ENCODE measurements around the gene LCP1.

The LCP1 gene

DNA sequence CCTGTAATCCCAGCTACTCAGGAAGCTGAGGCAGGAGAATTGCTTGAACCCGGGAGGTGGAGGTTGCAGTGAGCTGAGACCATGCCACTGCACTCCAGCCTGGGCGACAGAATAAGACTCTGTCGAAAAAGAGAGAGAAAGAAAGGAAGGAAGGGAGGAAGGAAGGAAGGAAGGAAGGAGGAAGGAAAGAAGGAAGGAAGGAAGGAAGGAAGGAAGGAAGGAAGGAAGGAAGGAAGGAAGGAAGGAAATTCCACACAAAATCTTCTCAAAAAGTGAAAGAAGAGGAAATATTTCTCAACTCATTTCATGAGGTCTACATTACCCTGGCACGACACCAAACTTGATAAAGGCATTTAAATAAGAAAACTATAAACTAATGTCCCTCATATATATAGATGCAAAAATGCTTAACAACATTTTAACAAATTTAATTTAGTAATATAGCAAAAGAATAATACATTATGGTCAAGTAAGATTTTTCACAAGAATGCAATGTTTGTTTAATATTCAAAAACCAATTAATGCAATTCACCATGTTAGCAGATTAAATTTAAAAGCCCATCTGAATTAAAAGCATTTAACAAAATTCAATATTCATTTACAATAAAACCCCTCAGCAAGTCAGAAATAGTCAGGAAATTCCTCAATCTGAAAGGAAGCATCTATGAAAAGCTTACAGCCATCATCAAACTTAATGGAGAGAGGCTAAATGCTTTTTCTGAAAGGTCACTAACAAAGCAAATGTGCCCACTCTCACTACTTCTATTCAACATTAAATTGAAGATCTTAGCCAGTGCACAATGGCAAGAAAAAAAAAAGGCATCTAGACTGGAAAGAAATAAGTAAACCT is 65.1 kb downstream of the LCP1 start:
- H2AFZ ChIP-seq (ENCODE audit: low read length, unreplicated experiment): no peak overlapping the region
- H3K79me2 ChIP-seq (ENCODE audit: control insufficient read depth, insufficient read depth, low read length, unreplicated experiment): no peaks in the 10 kb centered on the region
- no peak overlapping the region for H3K27ac ChIP-seq (ENCODE audit: low read depth, low read length)
- H3K4me1 ChIP-seq (ENCODE audit: control insufficient read depth, insufficient read depth, low read length, unreplicated experiment): peaks cover 12% of the 10 kb centered on the region
- H3K4me3 ChIP-seq (ENCODE audit: low read depth, low read length): no peak overlapping the region
- no peaks in the 10 kb centered on the region for H3K36me3 ChIP-seq (ENCODE audit: insufficient read depth, low read length)
- no peaks in the 10 kb centered on the region for H3K27me3 ChIP-seq (ENCODE audit: insufficient read depth, low read length)

DNA sequence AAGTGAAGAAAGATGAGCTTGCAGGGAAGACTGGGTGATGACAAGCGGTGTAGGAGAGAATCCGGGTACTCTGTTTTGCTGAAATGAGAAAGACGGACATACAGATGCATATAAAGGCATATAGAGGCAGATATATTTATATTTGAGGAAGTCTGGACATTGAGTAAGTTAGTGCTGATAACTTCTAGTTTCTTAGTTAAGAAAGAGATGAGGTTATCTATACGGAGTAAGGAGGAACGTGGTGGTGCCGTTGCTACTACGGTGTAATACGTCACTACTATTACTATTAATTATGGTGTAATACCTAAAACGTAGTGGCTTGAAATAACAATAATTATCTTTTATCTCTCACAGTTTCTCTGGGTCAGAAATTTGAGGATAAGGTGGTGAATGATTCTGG is 67.4 kb downstream of the LCP1 start:
- no peak overlapping the region for H3K27ac ChIP-seq (ENCODE audit: low read depth, low read length)
- H3K79me2 ChIP-seq (ENCODE audit: control insufficient read depth, insufficient read depth, low read length, unreplicated experiment): no peaks in the 10 kb centered on the region
- H2AFZ ChIP-seq (ENCODE audit: low read length, unreplicated experiment): no peak overlapping the region

DNA sequence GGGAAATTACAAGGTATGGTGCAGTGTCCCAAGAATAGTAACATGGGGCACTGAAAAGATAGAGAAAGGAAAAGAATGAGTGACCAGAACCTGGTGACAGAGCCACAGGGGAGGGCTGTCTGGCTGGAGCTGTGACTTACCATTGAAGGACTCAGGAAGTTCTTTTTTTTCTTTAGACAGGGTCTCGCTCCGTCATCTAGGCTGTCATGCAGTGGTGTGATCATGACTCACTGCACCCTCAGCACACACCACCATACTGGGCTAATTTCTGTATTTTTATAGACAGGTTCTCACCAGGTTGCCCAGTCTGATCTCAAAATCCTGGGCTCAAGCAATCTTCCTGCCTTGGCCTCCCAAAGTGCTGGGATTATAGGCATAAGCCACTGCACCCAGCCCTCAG is 68.4 kb downstream of the LCP1 start:
- no peak overlapping the region for H2AFZ ChIP-seq (ENCODE audit: low read length, unreplicated experiment)
- no peaks in the 10 kb centered on the region for H3K79me2 ChIP-seq (ENCODE audit: control insufficient read depth, insufficient read depth, low read length, unreplicated experiment)
- H3K27ac ChIP-seq (ENCODE audit: low read depth, low read length): no peak overlapping the region
- H3K4me3 ChIP-seq (ENCODE audit: low read depth, low read length): no peak overlapping the region
- no peaks in the 10 kb centered on the region for H3K36me3 ChIP-seq (ENCODE audit: insufficient read depth, low read length)
- H3K27me3 ChIP-seq (ENCODE audit: insufficient read depth, low read length): peaks cover 4% of the 10 kb centered on the region; the same call in 1 of the 2 replicates
- no peaks in the 10 kb centered on the region for H3K4me1 ChIP-seq (ENCODE audit: control insufficient read depth, insufficient read depth, low read length, unreplicated experiment)

More for the DNA sequence above, 67.4 kb downstream of the LCP1 start:
- Histone ChIP-seq H3K27me3 (ENCODE audit: insufficient read depth, low read length) (peaks cover 1% of the 10 kb centered on the region; the same call in 1 of the 2 replicates), H3K4me1 (ENCODE audit: control insufficient read depth, insufficient read depth, low read length, unreplicated experiment) (no peaks in the 10 kb centered on the region), H3K36me3 (ENCODE audit: insufficient read depth, low read length) (no peaks in the 10 kb centered on the region), H3K4me3 (ENCODE audit: low read depth, low read length) (no peak overlapping the region)

DNA sequence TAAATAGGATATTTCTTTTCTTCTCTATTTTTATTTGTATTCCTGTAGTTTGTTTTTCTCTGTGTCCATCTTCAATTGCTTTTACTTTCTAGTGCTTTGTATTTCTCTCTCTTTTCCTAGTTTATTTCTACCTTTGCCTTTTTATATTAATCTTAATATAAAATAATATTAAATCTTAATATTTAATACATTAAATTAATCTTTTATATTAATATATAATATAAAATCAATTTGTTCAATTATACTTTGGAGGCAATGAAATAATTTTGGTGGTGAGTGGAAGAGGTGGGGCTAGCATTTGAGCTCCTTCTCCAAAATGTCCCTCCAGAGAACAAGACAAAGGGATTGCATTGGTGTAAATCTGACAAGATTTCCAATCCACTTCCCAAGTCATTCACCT is 70.8 kb downstream of the LCP1 start:
- H3K36me3 ChIP-seq (ENCODE audit: insufficient read depth, low read length): no peaks in the 10 kb centered on the region
- H3K79me2 ChIP-seq (ENCODE audit: control insufficient read depth, insufficient read depth, low read length, unreplicated experiment): no peaks in the 10 kb centered on the region
- no peak overlapping the region for H2AFZ ChIP-seq (ENCODE audit: low read length, unreplicated experiment)
- H3K27me3 ChIP-seq (ENCODE audit: insufficient read depth, low read length): peaks cover 4% of the 10 kb centered on the region; the same call in 1 of the 2 replicates
- no peaks in the 10 kb centered on the region for H3K4me1 ChIP-seq (ENCODE audit: control insufficient read depth, insufficient read depth, low read length, unreplicated experiment)
- no peak overlapping the region for H3K4me3 ChIP-seq (ENCODE audit: low read depth, low read length)
- no peak overlapping the region for H3K27ac ChIP-seq (ENCODE audit: low read depth, low read length)

DNA sequence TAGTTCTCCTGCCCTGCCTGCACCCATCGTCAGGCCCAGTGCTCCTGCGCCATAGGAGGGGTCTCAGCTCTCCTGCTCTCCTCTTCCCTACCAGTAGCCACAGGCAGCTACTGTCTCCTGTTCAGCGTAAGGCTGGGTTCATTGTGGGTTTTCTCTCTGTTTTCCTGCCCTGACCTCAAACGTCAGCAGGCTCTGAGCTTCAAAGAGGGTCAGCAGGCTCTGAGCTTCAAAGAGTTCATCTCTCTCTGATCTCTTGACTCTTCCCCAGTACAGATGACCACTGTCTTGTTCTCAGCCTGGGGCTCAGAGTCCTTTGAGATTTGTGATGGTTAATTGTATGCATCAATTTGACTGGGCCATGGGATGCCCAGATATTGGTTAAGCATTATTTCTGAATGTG is 72.5 kb downstream of the LCP1 start:
- peaks cover 4% of the 10 kb centered on the region; the same call in 1 of the 2 replicates for H3K27me3 ChIP-seq (ENCODE audit: insufficient read depth, low read length)
- H3K36me3 ChIP-seq (ENCODE audit: insufficient read depth, low read length): no peaks in the 10 kb centered on the region
- no peak overlapping the region for H2AFZ ChIP-seq (ENCODE audit: low read length, unreplicated experiment)
- no peaks in the 10 kb centered on the region for H3K4me1 ChIP-seq (ENCODE audit: control insufficient read depth, insufficient read depth, low read length, unreplicated experiment)
- no peak overlapping the region for H3K27ac ChIP-seq (ENCODE audit: low read depth, low read length)
- H3K79me2 ChIP-seq (ENCODE audit: control insufficient read depth, insufficient read depth, low read length, unreplicated experiment): no peaks in the 10 kb centered on the region
- H3K4me3 ChIP-seq (ENCODE audit: low read depth, low read length): no peak overlapping the region

DNA sequence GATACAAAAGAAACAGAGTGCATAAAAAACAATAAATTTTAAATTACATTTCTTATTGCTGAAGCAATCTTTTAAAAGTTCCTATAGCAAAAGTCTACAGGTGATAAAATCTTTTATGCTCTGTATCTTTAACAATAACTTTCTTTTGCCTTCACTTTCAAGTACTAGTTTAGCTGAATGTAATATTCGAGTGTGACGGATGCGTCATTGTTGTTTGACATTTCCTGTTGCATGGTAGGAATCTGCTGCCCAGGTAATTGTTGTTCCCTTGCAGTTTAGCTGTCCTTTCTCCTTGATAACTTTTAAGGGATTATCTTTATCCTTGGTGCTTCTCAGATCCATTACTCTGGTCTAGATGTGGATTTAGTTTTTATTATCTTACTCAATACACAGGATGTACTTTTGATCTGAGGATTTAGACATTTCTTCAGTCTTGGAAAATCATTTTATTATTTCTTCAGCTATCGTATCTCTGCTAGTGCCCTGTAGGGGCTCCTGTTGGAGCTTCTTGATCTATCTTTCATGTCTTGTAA is 75.1 kb downstream of the LCP1 start:
- Histone ChIP-seq H3K27me3 (ENCODE audit: insufficient read depth, low read length) (peaks cover 4% of the 10 kb centered on the region; the same call in 1 of the 2 replicates), H3K4me3 (ENCODE audit: low read depth, low read length) (no peak overlapping the region), H2AFZ (ENCODE audit: low read length, unreplicated experiment) (no peak overlapping the region), H3K27ac (ENCODE audit: low read depth, low read length) (no peak overlapping the region), H3K36me3 (ENCODE audit: insufficient read depth, low read length) (no peaks in the 10 kb centered on the region), H3K79me2 (ENCODE audit: control insufficient read depth, insufficient read depth, low read length, unreplicated experiment) (no peaks in the 10 kb centered on the region), H3K4me1 (ENCODE audit: control insufficient read depth, insufficient read depth, low read length, unreplicated experiment) (no peaks in the 10 kb centered on the region)

DNA sequence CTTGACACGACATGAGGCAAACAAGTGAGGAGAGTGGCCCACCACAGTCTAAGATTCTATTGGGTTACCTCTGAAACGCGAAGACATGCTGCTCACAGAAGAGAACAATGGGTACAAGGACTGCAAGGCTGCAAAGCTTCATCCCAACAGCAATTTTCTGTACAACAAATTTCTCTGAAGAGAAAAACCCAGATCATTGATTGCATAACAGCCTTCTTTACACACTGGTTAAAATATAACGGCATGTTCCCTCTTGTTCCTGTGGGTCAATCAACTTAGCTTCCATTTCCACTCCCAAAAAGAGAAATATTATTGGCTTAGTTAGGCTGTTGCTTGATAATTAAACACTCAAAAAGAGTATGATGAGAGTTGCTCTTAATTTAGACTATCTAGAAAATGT is 77.1 kb downstream of the LCP1 start, which contains the start of gene CPB2:
Gene CPB2, minus strand, starts transcription at position 166 of the 400 bp plus-strand sequence. Its CDS starts 24 bp downstream, at position 142.
- no peaks in the 10 kb centered on the region for H3K4me1 ChIP-seq (ENCODE audit: control insufficient read depth, insufficient read depth, low read length, unreplicated experiment)
- no peaks in the 10 kb centered on the region for H3K79me2 ChIP-seq (ENCODE audit: control insufficient read depth, insufficient read depth, low read length, unreplicated experiment)
- no peak within 1 kb of the TSS for H3K27ac ChIP-seq (ENCODE audit: low read depth, low read length)
- H3K4me3 ChIP-seq (ENCODE audit: low read depth, low read length): no peak within 1 kb of the TSS
- no peaks in the 10 kb centered on the region for H3K36me3 ChIP-seq (ENCODE audit: insufficient read depth, low read length)
- H3K27me3 ChIP-seq (ENCODE audit: insufficient read depth, low read length): peaks cover 4% of the 10 kb centered on the region; the same call in 1 of the 2 replicates
- no peak within 1 kb of the TSS for H2AFZ ChIP-seq (ENCODE audit: low read length, unreplicated experiment)

DNA sequence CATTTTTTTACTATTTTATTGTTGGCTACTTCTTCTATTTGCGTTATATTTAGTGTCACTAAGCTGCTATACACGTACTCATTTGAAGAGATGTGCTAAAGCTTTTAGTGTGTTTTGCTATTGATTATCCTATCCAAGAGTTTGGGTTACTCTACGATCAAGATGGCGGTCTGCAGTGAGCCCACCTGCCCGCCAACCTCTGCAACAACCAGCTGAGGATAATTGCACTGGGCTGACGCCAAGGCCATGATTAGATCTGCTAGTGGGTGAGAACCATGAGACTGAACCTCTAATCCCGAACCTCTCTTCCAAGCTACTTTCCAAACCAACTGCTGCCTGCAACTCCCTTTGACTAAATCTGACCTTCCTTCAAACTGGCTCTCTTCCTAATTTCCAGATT is 78.9 kb downstream of the LCP1 start:
- H3K27me3 ChIP-seq (ENCODE audit: insufficient read depth, low read length): no peaks in the 10 kb centered on the region
- H3K79me2 ChIP-seq (ENCODE audit: control insufficient read depth, insufficient read depth, low read length, unreplicated experiment): no peaks in the 10 kb centered on the region
- no peak overlapping the region for H3K27ac ChIP-seq (ENCODE audit: low read depth, low read length)
- H3K4me3 ChIP-seq (ENCODE audit: low read depth, low read length): no peak overlapping the region
- H2AFZ ChIP-seq (ENCODE audit: low read length, unreplicated experiment): no peak overlapping the region
- H3K36me3 ChIP-seq (ENCODE audit: insufficient read depth, low read length): no peaks in the 10 kb centered on the region
- no peaks in the 10 kb centered on the region for H3K4me1 ChIP-seq (ENCODE audit: control insufficient read depth, insufficient read depth, low read length, unreplicated experiment)

DNA sequence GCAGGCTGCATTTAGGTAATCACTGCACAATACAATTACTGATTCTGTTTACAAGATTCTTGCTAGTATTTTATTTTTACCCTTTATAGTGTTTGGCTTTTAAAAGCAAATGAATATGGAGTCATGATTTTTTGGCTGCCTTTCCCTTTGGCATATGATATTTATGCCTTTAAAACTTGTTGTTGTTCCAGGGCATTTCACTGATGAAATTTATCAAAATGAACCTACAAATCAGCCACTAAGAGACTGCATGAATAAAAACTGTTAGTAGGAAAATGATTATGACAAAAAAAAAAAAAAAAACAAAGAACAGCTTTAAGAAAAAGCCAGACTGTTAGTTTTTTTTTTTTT is 79.7 kb downstream of the LCP1 start:
- H3K27me3 ChIP-seq (ENCODE audit: insufficient read depth, low read length): no peaks in the 10 kb centered on the region
- H2AFZ ChIP-seq (ENCODE audit: low read length, unreplicated experiment): no peak overlapping the region
- H3K4me1 ChIP-seq (ENCODE audit: control insufficient read depth, insufficient read depth, low read length, unreplicated experiment): no peaks in the 10 kb centered on the region
- H3K79me2 ChIP-seq (ENCODE audit: control insufficient read depth, insufficient read depth, low read length, unreplicated experiment): no peaks in the 10 kb centered on the region
- H3K36me3 ChIP-seq (ENCODE audit: insufficient read depth, low read length): no peaks in the 10 kb centered on the region
- H3K4me3 ChIP-seq (ENCODE audit: low read depth, low read length): no peak overlapping the region
- H3K27ac ChIP-seq (ENCODE audit: low read depth, low read length): no peak overlapping the region

DNA sequence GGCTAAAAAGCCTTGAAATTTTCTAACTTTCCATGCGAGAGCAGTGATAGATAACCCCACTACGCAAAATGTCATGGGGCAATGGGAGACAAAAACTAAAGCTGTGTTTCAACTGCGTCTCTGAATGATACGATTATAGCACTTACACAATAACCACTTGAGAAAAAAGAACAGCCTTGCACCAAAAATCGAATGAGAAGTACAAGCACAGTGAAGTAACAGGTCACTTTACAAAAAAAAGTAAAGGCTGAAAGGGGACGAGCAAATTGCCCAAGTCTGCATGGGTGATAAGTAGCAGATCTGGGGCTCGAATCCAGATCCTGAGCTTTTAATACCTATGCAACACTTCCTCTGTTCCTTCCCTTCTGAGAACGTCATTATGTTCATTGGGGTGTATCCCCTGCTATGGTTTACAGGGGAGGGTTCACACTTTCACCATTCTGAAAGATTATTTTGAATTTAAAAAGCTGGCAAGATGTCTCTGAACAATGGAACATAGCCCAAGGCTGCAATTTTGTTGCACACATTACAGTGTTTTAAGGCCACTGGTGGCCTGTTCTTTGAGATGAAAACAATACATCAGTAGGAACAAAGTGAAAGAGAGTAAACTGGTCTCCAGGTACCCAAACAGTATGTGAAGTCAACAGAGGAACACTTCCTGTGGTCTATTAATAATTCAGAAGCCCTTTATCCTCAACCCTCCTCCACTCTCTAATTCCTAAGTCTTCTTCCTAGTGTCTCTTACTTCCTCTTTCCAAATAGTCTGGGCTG is 80.3 kb downstream of the LCP1 start:
- Histone ChIP-seq H3K79me2 (ENCODE audit: control insufficient read depth, insufficient read depth, low read length, unreplicated experiment) (no peaks in the 10 kb centered on the region), H3K4me1 (ENCODE audit: control insufficient read depth, insufficient read depth, low read length, unreplicated experiment) (no peaks in the 10 kb centered on the region), H3K36me3 (ENCODE audit: insufficient read depth, low read length) (no peaks in the 10 kb centered on the region), H3K4me3 (ENCODE audit: low read depth, low read length) (no peak overlapping the region), H3K27ac (ENCODE audit: low read depth, low read length) (no peak overlapping the region), H3K27me3 (ENCODE audit: insufficient read depth, low read length) (no peaks in the 10 kb centered on the region), H2AFZ (ENCODE audit: low read length, unreplicated experiment) (no peak overlapping the region)

All from ACC112 (cell line).